Duodenal mucosa (tissue), 2 donors: ENCODE results near the gene KRTAP12-3.
"Not testable (repeated sequence)": the region's sequence is repeated elsewhere in the genome, so short reads cannot be mapped to it uniquely, and the experiment has no call there.

Experiments used
- H3K27ac ChIP-seq: one replicate; pipeline ENCODE4 v1.7.0; 2013; ENCODE audit warnings: low read depth, low read length
- H3K27me3 ChIP-seq, 2 donors: one replicate each; pipeline ENCODE4 v1.7.0; 2013; ENCODE audit warnings: low read length in 2 of 2, control low read depth in 1 of 2; ENCODE audit not compliant: insufficient read depth in 2 of 2, control insufficient read depth in 1 of 2
- H3K36me3 ChIP-seq, 2 donors: one replicate each; pipeline ENCODE4 v1.7.0; 2013; ENCODE audit warnings: low read length in 2 of 2, control low read depth in 1 of 2; ENCODE audit not compliant: insufficient read depth in 2 of 2, control insufficient read depth in 1 of 2
- H3K4me1 ChIP-seq, 2 donors: one replicate each; pipeline ENCODE4 v1.7.0; 2013; ENCODE audit warnings: low read length in 2 of 2, control low read depth in 1 of 2; ENCODE audit not compliant: insufficient read depth in 2 of 2, control insufficient read depth in 1 of 2
- H3K4me3 ChIP-seq, 2 donors: one replicate each; pipeline ENCODE4 v1.7.0; 2013; ENCODE audit warnings: low read length in 2 of 2, low read depth in 1 of 2
- H3K9ac ChIP-seq, 2 donors: one replicate each; pipeline ENCODE4 v1.7.0; 2013; ENCODE audit warnings: low read length in 2 of 2, low read depth in 1 of 2
- H3K9me3 ChIP-seq, 2 donors: one replicate each; pipeline ENCODE4 v1.7.0; 2013; ENCODE audit warnings: low read length in 2 of 2, control low read depth in 1 of 2; ENCODE audit not compliant: control insufficient read depth in 1 of 2

Gene KRTAP12-3

DNA sequence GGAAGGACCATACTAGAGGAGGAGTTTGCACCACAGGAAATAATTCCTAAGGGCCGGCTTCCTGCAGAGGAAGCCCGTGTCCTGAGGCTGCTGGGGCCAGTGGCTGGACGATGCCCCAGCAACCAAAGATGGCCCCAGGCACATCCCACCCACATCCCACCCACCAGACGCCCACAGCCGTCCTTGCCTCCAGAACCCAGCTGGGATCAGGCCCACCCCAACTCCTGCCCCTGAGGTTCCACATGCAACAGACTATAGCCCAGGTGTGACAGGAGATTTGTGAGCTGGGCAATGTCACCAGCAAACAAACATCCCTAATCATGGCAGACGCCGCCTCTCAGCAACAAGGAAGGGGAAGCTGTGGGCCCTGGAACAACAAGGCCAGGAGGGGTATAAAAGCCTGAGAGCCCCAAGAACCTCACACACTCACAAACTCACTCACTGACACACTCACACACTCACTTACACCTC lies 31.0 kb upstream of the KRTAP12-3 start, which contains the start of gene KRTAP10-9:
KRTAP10-9 (plus strand) TSS at position 421 of the 471 bp plus-strand sequence. CDS start 79 bp downstream, outside the sequence.
- peaks cover 0 to 5% of the 10 kb centered on the region in 2 donors for H3K27me3 ChIP-seq
- H3K36me3 ChIP-seq, result no peaks in the 10 kb centered on the region
- H3K9me3 ChIP-seq, result peaks cover 11 to 15% of the 10 kb centered on the region in 2 donors
- H3K4me1 ChIP-seq, result no peaks in the 10 kb centered on the region
- no peak within 1 kb of the TSS for H3K4me3 ChIP-seq
- H3K27ac ChIP-seq, result no peak within 1 kb of the TSS
- H3K9ac ChIP-seq, result no peak within 1 kb of the TSS

DNA sequence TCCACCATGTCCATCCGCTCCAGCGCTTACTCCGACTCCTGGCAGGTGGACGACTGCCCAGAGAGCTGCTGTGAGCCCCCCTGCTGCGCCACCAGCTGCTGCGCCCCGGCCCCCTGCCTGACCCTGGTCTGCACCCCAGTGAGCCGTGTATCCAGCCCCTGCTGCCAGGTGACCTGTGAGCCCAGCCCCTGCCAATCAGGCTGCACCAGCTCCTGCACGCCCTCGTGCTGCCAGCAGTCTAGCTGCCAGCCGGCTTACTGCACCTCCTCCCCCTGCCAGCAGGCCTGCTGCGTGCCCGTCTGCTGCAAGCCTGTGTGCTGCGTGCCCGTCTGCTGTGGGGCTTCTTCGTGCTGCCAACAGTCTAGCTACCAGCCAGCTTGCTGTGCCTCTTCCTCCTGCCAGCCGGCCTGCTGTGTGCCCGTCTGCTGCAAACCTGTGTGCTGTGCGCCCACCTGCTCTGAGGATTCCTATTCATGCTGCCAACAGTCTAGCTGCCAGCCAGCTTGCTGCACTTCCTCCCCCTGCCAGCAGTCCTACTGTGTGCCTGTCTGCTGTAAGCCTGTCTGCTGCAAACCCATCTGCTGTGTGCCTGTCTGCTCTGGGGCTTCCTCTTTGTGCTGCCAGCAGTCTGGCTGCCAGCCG lies 30.4 kb upstream of the KRTAP12-3 start:
- not testable (repeated sequence) for H3K27me3 ChIP-seq, H3K4me1 ChIP-seq, H3K4me3 ChIP-seq, H3K9ac ChIP-seq, H3K27ac ChIP-seq, H3K36me3 ChIP-seq
- H3K9me3 ChIP-seq, result peaks cover 15 to 18% of the 10 kb centered on the region in 2 donors

DNA sequence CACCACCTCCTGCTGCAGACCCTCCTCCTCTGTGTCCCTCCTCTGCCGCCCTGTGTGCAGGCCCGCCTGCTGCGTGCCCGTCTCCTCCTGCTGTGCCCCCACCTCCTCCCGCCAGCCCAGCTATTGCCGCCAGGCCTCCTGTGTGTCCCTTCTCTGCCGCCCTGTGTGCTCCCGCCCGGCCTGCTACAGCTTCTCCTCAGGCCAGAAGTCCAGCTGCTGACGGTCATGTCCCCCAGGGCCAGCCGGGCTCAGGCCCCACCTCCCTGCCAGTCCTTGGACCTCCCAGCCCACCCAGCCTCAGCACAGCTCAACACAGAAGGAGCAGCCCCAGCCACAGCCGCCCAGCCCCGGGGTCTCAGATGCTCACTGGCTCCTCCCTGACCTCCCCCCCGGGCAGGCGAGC lies 29.9 kb upstream of the KRTAP12-3 start:
- H3K4me1 ChIP-seq, H3K27me3 ChIP-seq, H3K4me3 ChIP-seq, H3K27ac ChIP-seq, H3K9ac ChIP-seq, H3K36me3 ChIP-seq: not testable (repeated sequence)
- peaks cover 15 to 18% of the 10 kb centered on the region in 2 donors for H3K9me3 ChIP-seq

DNA sequence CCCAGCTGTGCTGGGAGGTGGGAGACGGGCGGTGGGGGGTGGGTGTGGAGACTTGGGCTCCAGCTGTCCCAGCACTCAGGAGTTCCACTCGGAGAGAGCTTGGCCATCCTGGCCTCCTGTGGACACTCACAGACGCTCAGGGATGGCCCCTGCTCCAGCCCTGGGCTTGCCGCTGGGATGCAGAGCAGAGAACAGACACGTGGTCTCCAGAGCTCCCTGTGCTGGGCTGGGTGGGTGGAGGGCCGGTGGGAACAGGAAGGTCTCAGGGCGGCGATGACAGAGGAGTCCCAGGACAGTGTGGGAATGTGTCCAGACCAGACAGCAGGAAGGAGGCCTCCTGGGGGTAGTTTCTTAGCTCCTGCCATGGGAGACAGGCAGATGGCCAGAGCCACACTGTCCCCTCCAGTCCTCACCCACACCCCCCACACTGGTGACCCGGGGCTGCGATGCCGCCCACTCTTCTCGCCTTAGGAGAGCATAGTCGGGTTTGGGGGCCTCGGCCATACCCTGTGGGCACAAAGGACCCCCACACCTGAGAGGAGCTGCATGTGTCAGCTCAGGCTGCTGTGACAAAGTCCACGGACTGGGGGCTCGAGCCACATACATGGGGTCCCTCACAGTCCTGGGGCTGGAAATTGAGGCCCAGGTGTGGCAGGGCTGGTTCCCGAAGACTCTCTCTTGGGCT lies 28.9 kb upstream of the KRTAP12-3 start:
- Histone ChIP-seq H3K27ac (no peak overlapping the region), H3K4me1 (no peaks in the 10 kb centered on the region), H3K4me3 (no peak overlapping the region), H3K9ac (no peak overlapping the region), H3K36me3 (no peaks in the 10 kb centered on the region), H3K9me3 (peaks cover 6 to 10% of the 10 kb centered on the region in 2 donors), H3K27me3 (peaks cover 0 to 5% of the 10 kb centered on the region in 2 donors)

DNA sequence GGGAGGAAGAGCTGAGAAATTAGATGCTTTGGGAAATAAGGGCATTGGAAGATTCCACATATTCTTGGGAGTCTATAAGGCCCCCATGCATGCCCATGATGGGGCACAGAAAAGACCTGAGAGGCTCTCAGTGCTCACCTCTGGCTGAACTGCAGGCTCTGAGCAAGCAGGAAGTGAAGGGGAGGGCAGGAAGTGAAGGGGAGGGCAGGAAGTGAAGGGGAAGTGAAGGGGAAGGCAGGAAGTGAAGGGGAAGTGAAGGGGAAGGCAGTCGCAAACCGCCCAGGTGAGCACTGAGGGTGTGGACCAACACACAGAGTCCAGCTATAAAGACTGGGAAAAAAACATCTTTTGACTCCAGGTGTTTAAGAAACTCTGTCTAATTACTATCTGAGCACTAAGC lies 27.3 kb upstream of the KRTAP12-3 start:
- no peaks in the 10 kb centered on the region for H3K36me3 ChIP-seq
- no peak overlapping the region for H3K4me3 ChIP-seq
- H3K9me3 ChIP-seq, result peaks cover 3% of the 10 kb centered on the region in 2 donors
- H3K27me3 ChIP-seq, result peaks cover 2 to 5% of the 10 kb centered on the region in 2 donors
- H3K9ac ChIP-seq, result no peak overlapping the region
- no peak overlapping the region for H3K27ac ChIP-seq
- no peaks in the 10 kb centered on the region for H3K4me1 ChIP-seq

DNA sequence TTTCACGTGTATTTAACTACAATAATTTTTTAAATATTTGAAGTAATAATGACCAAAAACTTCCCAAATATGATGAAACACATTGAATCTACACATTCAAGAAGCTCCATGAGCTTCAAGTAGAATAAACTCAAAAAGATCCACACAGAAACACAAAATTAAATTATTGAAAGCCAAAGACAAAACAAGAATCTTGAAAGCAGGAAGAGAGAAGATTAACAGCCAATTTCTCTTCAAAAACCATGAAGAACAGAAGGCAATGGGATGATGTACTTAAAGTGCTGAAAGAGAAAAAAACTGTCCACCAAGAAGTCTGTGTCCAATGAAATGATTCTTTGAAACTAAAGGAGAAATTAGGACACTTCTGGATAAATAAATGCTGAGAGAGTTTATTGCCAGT lies 25.7 kb upstream of the KRTAP12-3 start:
- H3K9ac ChIP-seq, result no peak overlapping the region
- H3K27ac ChIP-seq, result no peak overlapping the region
- H3K4me3 ChIP-seq, result no peak overlapping the region
- peaks cover 3% of the 10 kb centered on the region in 2 donors for H3K9me3 ChIP-seq
- H3K36me3 ChIP-seq, result no peaks in the 10 kb centered on the region
- no peaks in the 10 kb centered on the region for H3K4me1 ChIP-seq
- peaks cover 2 to 5% of the 10 kb centered on the region in 2 donors for H3K27me3 ChIP-seq

DNA sequence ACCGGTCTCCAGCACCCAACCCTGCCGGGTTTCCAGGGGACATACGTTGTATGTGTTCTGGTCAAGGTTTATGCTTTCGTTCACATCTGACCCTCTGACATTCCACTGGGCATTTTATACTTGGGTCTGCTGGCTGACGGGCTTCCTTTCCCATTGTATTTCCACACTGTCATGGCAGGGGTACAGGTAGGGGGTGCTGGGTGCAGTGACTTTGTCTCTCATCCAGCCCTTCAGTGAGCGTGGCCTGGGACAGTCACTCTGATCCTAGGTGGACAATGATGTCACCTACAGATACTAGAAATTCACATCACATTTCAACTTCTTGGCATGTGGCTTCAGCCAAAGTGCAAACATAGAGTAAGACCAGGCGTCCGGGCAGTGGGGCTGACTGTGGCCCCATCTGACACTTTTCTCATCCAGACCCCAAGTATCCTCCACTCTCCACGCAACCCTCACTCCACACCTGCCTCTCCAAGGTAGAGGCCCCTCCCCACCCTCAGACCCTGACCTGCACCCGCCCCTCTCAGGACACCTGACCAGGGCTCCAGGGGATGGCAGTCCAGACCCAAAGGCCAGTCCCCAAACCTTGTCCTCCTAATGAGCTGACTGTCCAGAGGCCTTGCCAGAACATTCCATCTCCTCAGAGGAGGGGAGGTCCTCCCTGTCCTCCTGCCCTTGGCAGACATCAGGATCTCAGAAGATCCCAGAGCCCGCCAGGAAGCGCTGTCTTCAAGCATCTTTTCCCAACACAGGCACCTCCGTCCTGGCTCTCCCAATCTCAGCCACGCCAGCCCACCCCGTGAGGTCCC lies 21.3 kb upstream of the KRTAP12-3 start:
- H3K4me3 ChIP-seq, result no peak overlapping the region
- H3K36me3 ChIP-seq, result no peaks in the 10 kb centered on the region
- peaks cover 6 to 8% of the 10 kb centered on the region in 2 donors for H3K9me3 ChIP-seq
- peaks cover 0 to 2% of the 10 kb centered on the region in 2 donors for H3K27me3 ChIP-seq
- H3K9ac ChIP-seq, result no peak overlapping the region
- no peaks in the 10 kb centered on the region for H3K4me1 ChIP-seq
- no peak overlapping the region for H3K27ac ChIP-seq

DNA sequence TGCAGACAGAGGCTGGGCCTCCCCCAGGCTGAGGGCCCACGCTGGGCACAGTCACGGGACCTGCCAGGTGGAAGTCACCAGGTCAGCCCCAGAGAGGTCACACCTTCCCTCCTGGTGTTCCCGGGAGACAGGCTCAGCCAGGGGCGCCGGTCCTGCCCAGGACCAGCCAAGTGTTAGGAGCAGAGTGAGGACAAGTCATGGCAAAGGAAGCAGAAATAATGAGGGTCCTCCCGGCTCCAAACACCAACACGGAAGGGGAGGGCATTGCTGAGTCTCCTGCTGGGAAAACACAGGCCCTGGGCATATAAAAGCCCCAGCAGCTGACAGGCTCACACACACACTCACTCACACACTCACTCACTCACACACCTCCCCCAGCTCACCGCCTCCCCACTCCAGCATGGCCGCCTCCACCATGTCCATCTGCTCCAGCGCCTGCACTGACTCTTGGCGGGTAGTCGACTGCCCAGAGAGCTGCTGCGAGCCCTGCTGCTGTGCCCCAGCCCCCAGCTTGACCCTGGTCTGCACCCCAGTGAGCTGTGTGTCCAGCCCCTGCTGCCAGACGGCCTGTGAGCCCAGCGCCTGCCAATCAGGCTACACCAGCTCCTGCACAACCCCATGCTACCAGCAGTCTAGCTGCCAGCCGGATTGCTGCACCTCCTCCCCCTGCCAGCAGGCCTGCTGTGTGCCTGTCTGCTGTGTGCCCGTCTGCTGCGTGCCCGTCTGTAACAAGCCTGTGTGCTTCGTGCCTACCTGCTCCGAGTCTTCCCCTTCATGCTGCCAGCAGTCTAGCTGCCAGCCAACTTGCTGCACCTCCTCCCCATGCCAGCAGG lies 20.5 kb upstream of the KRTAP12-3 start, which contains the start of gene KRTAP10-10:
KRTAP10-10 (plus strand) TSS at position 339 of the 833 bp plus-strand sequence; CDS start at position 401, 62 bp downstream.
- Histone ChIP-seq H3K4me3 (no peak within 1 kb of the TSS), H3K27me3 (peaks cover 0 to 2% of the 10 kb centered on the region in 2 donors), H3K9ac (no peak within 1 kb of the TSS), H3K36me3 (no peaks in the 10 kb centered on the region), H3K27ac (no peak within 1 kb of the TSS), H3K9me3 (peaks cover 3 to 5% of the 10 kb centered on the region in 2 donors), H3K4me1 (no peaks in the 10 kb centered on the region)

DNA sequence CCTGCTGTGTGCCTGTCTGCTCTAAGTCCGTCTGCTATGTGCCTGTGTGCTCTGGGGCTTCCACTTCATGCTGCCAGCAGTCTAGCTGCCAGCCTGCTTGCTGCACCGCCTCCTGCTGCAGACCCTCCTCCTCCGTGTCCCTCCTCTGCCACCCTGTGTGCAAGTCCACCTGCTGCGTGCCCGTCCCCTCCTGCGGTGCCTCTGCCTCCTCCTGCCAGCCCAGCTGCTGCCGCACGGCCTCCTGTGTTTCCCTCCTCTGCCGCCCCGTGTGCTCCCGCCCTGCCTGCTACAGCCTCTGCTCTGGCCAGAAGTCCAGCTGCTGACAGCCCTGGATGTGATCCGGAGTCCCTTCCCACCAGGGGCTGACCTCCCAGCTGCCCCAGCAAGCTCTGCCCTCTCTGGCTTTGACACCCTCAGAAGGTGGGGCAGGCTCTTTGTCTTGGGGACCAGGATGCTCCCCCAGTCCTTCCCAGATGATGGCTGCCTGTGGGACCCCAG lies 19.8 kb upstream of the KRTAP12-3 start:
- H3K27ac ChIP-seq, H3K27me3 ChIP-seq, H3K4me1 ChIP-seq, H3K9ac ChIP-seq, H3K4me3 ChIP-seq, H3K9me3 ChIP-seq, H3K36me3 ChIP-seq: not testable (repeated sequence)
